Left forelimb (tissue), 1 donor: ENCODE results near the gene ANKRD29.
"Not testable (repeated sequence)": the region's sequence is repeated elsewhere in the genome, so short reads cannot be mapped to it uniquely, and the experiment has no call there.

ENCODE experiments used
- DNase-seq: peaks from one replicate; pipeline ENCODE4 v3.0.0-alpha.2; 2018; ENCODE audit warnings: low spot score

Gene ANKRD29

DNA sequence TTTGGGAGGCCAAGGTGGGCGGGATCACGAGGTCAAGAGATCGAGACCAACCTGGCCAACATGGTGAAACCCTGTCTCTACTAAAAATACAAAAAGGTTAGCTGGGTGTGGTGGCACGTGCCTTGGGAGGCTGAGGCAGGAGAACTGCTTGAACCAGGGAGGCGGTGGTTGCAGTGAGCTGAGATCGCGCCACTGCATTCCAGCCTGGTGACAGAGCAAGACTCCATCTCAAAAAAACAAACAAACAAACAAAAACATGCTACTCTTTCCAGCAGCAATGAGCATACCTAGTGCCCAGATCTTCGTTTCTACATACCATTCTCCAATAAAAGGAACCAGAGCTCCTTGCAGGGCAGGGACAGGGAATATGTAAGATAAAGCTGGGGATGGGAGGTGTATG lies 105.2 kb downstream of the ANKRD29 start:
- not testable (repeated sequence) for DNase-seq

- DNase-seq: no peak
These were observed 106.4 kb downstream of the ANKRD29 start for GRCh38 chr18:23556145-23556780.

DNA sequence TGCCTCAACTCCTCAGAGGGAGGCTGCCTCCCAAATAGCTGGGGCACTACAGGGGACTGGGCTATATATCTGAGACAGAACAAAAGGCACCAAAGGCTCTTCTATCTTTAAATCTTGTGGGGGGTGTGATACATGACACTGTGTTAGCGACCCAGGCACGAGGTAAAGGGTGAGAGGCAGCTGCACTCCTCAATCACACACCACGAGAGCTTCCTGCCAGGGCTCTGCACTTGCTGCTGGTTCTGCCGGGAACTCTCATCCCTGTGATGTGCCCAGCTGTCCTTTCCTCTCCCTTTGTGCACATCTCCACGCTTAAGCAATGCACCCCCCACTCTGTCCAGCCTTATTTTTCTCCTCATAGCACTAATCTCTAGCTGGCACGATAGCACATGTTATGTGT lies 108.8 kb downstream of the ANKRD29 start:
- DNase-seq: no peak

GRCh38 chr18:23552505-23552904 lies 110.2 kb downstream of the ANKRD29 start:
- no peak for DNase-seq

DNA sequence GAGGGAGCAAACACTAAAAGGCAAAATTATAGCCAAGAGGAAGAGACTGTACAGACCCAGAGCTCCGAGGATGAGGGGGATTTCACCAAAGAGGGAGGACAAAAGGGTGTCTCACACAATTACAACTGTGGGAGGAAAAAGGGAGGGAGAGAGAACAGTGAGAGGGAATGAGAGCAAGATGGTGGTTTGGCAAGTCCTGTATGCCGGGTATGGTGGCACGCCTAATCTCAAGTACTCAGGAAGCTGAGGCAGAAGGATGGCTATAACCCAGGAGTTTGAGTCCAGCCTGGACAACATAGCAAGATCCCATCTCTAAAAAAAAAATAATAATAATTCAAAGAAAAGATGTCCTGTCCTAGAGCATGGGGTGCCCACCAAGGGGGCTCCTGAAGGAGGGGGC lies 110.7 kb downstream of the ANKRD29 start:
- no peak for DNase-seq

DNA sequence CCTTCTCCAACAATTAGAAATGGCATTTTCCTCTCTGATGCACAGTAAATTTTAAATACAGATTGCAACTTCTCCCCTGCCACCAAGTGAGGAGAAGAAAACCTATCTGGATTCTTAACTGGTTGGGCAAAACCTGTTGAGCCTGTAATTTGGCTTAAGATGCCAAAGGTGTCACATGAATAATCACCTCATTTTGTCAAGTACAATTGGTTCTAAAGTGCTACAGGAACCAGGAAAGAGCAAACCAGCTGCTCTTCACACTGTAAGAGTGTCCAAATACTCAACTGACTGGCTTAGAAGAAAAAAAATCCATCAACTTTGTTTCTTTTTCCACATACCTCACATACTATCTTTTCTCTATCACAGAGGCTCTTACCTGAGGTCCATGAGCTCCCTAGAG lies 111.8 kb downstream of the ANKRD29 start:
- no peak for DNase-seq
